Tibial nerve (tissue), 4 donors: ENCODE data around the gene PLCB1.

Source experiments
- CTCF ChIP-seq, 5 experiments: fragments of 200-600 bp in 3 of 5; fragments of 450-650 bp in 2 of 5; sonication (generic) in 3 of 5; IDR thresholded peaks; one replicate each; pipeline ENCODE4 v1.5.1; 2016 to 2019; ENCODE audit warnings: antibody characterized with exemption in 5 of 5, mild to moderate bottlenecking in 3 of 5, moderate library complexity in 2 of 5
- EP300 ChIP-seq, 2 donors: sonication (generic); formaldehyde crosslinking; IDR thresholded peaks; one replicate each; pipeline ENCODE4 v1.6.1; 2017; ENCODE audit warnings: antibody characterized with exemption in 2 of 2, mild to moderate bottlenecking in 1 of 2
- POLR2A ChIP-seq, 2 donors: fragments of 450-650 bp; IDR thresholded peaks; one replicate each; pipeline ENCODE4 v1.6.1; 2017; ENCODE audit warnings: antibody characterized with exemption in 2 of 2, mild to moderate bottlenecking in 2 of 2, moderate library complexity in 2 of 2

DNA sequence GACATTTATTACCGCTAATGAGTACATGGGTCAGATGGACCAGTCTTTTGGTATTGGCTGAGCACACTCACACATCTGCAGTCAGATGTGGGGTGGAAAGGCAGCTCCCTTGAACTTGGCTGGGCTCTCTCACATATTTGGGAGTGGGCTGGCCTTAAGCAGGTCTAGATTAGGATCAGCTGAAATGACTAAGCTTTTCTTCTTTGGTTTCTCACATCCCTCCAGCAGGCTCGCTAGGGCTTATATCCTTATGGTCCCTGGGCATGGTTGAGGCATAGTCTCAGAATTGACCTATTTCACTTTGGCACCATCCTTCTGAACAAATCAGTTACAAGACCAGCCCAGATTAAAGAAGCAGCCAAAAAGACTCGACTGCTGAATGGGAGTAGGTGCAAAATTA, 14.4 kb upstream of the PLCB1 start:
- TF ChIP-seq CTCF (IDR thresholded peaks at IDR 0.05) = no peak
- no peak for TF ChIP-seq POLR2A (IDR thresholded peaks at IDR 0.05)
- no peak for TF ChIP-seq EP300 (IDR thresholded peaks at IDR 0.05)
